Gastrocnemius medialis (tissue), 4 donors: ENCODE data around the gene RYR3. TPM values are rescaled to one million over a fixed set of nuclear protein-coding genes. Genes with fewer than 3 reads are reported as not detected.

Experiments used
- ATAC-seq, 2 donors: fragments of 150-250 bp; one replicate each; pipeline ENCODE4 v1.9.1; 2016
- DNase-seq, 2 donors: peaks; one replicate each; pipeline ENCODE4 v3.0.0-alpha.2; 2019
- H3K27ac ChIP-seq, 4 donors: fragments of 200-600 bp; sonication (generic); 1 replicate in 1 of 4; 2 replicates in 3 of 4; pipeline ENCODE4 v1.5.1; 2016 to 2018; ENCODE audit warnings: mild to moderate bottlenecking in 2 of 4, moderate library complexity in 1 of 4
- H3K27me3 ChIP-seq, 3 donors: fragments of 200-600 bp; sonication (generic) in 2 of 3; 1 replicate in 1 of 3; 2 replicates in 2 of 3; pipeline versions ENCODE4 v1.5.1 to v1.6.0; 2016 to 2019; ENCODE audit warnings: mild to moderate bottlenecking in 1 of 3, moderate library complexity in 1 of 3
- H3K36me3 ChIP-seq, 2 donors: fragments of 200-600 bp; sonication (generic) in 1 of 2; one replicate each; pipeline ENCODE4 v1.5.1; 2017 to 2018
- H3K4me1 ChIP-seq, 2 donors: fragments of 200-600 bp; sonication (generic) in 1 of 2; one replicate each; pipeline ENCODE4 v1.5.1; 2016 to 2017; ENCODE audit warnings: mild to moderate bottlenecking in 2 of 2
- H3K4me3 ChIP-seq, 4 donors: fragments of 200-600 bp; sonication (generic) in 3 of 4; 1 replicate in 1 of 4; 2 replicates in 3 of 4; pipeline ENCODE4 v1.5.1; 2016 to 2019; ENCODE audit warnings: mild to moderate bottlenecking in 2 of 4
- H3K9me3 ChIP-seq, 3 donors: fragments of 200-600 bp; sonication (generic) in 2 of 3; 1 replicate in 1 of 3; 2 replicates in 2 of 3; pipeline ENCODE4 v1.5.1; 2016 to 2019
- POLR2A ChIP-seq, 2 donors: fragments of 450-650 bp; IDR thresholded peaks; one replicate each; pipeline ENCODE4 v1.6.1; 2017; ENCODE audit warnings: antibody characterized with exemption in 2 of 2, mild to moderate bottlenecking in 2 of 2, moderate library complexity in 2 of 2
- in situ Hi-C, 4 donors: fragments of 200-750 bp; cut with MboI; loops; one replicate each; pipeline versions ENCODE4 v1.15.0 to v1.8.0; 2017; ENCODE audit warnings: low sequenced_read_pairs in 4 of 4
- intact Hi-C: fragments of 100-400 bp; cut with DNase I; formaldehyde crosslinking; loops from one replicate; pipeline ENCODE4 v1.15.1; 2023; ENCODE audit warnings: low total_unique reads
- total RNA-seq, 4 donors: library from RNA; depleted of rRNA; stranded (reverse); fragments of >200 nt; gene quantifications; one replicate each; pipeline versions ENCODE4 v1.1.0 to v1.2.3, GENCODE V29; 2016
- TF ChIP-seq, protein P1 (sequence below), 5 experiments: fragments of 450-650 bp in 3 of 5; fragments of 200-600 bp in 2 of 5; sonication (generic) in 2 of 5; IDR thresholded peaks in 4 of 5; conservative IDR thresholded peaks in 1 of 5; 1 replicate in 4 of 5; 2 replicates in 1 of 5; pipeline ENCODE4 v1.5.1; 2016 to 2019; ENCODE audit warnings: antibody characterized with exemption in 5 of 5, mild to moderate bottlenecking in 3 of 5, moderate library complexity in 3 of 5

The RYR3 gene
- total RNA-seq, 4 donors from 2014 or later, result 7.6 to 30.9 (median 20.6) TPM

DNA sequence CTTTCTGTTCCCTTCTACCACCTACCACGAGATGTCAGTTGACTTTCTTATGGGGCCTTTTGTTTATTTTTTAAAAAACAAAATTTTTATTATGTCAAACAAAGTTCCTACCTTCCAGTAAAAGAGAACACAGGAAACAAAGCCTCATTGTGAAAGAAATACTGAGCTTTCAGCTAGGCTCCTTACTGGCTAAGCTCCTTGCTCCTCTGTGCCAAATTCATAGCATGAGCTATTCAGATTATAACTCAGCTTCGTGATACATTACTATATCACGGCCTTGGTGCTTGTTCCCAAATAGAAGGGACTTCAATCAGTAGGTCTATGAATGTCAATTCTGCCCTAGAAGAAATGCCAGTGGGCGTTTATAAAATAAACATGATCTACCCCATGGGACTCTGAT, 511.7 kb downstream of the RYR3 start:
- Histone ChIP-seq H3K27me3 (no peaks in the 10 kb centered on the region), H3K36me3 (peaks cover 0 to 4% of the 10 kb centered on the region in 2 donors), H3K4me1 (no peaks in the 10 kb centered on the region), H3K27ac (no peak overlapping the region), H3K9me3 (no peaks in the 10 kb centered on the region), H3K4me3 (no peak overlapping the region)
- in situ Hi-C loops, result no loop called here
- DNase-seq (no peak), ATAC-seq (no peak)
- TF ChIP-seq, protein P1, sequence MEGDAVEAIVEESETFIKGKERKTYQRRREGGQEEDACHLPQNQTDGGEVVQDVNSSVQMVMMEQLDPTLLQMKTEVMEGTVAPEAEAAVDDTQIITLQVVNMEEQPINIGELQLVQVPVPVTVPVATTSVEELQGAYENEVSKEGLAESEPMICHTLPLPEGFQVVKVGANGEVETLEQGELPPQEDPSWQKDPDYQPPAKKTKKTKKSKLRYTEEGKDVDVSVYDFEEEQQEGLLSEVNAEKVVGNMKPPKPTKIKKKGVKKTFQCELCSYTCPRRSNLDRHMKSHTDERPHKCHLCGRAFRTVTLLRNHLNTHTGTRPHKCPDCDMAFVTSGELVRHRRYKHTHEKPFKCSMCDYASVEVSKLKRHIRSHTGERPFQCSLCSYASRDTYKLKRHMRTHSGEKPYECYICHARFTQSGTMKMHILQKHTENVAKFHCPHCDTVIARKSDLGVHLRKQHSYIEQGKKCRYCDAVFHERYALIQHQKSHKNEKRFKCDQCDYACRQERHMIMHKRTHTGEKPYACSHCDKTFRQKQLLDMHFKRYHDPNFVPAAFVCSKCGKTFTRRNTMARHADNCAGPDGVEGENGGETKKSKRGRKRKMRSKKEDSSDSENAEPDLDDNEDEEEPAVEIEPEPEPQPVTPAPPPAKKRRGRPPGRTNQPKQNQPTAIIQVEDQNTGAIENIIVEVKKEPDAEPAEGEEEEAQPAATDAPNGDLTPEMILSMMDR (IDR thresholded peaks at IDR 0.05 in 4 of 5, conservative IDR thresholded peaks at IDR 0.05 in 1 of 5), result no peak
- TF ChIP-seq POLR2A (IDR thresholded peaks at IDR 0.05), result no peak
- intact Hi-C loops, result no loop called here

DNA sequence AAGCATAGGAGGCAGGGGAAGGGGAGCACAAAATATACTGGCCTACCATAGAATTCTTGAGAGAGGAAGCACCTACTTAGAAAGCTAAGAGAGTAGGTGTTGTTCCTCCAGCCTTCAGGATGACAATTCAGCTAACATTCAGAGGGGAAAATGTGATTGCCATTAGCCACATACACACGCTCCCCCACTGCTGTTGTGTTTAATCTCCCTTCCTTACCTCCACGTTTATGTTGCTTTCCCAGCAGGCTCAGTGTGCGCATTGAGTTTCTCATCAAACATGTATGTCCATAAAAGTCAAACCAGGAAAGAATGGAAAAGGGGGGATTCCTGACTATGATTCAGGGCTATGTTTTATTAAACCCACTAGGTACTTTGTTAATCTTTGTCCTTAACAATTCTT, 512.4 kb downstream of the RYR3 start:
- no peaks in the 10 kb centered on the region for H3K27me3 ChIP-seq
- no peak overlapping the region for H3K4me3 ChIP-seq
- in situ Hi-C loops, result no loop called here
- H3K9me3 ChIP-seq, result no peaks in the 10 kb centered on the region
- H3K4me1 ChIP-seq, result no peaks in the 10 kb centered on the region
- DNase-seq, result no peak
- no peak for ATAC-seq
- no peak for TF ChIP-seq POLR2A (IDR thresholded peaks at IDR 0.05)
- TF ChIP-seq, protein P1 (IDR thresholded peaks at IDR 0.05 in 4 of 5, conservative IDR thresholded peaks at IDR 0.05 in 1 of 5), result no peak
- H3K36me3 ChIP-seq, result peaks cover 0 to 4% of the 10 kb centered on the region in 2 donors
- H3K27ac ChIP-seq, result no peak overlapping the region
- intact Hi-C loops, result no loop called here

DNA sequence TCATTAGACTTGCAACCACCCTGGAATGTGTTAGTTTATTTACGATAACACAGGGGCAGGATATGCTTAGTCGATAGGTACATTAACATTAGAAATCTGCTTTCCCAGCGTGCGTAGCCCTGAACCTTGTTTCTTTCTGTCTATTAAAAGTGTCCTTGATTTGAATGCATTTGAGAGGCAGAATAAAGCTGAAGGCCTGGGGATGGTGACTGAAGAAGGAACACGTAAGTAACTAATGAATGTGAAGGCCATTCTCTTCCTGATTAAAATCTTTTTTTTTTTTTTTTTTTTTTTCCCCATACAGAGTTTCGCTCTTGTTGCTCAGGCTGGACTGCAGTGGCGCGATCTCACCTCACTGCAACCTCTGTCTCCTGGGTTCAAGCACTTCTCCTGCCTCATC, 514.7 kb downstream of the RYR3 start:
- H3K27ac ChIP-seq, result no peak overlapping the region
- in situ Hi-C loops, result no loop called here
- intact Hi-C loops, result no loop called here
- ATAC-seq, result no peak
- peaks cover 0 to 7% of the 10 kb centered on the region in 2 donors for H3K36me3 ChIP-seq
- no peaks in the 10 kb centered on the region for H3K27me3 ChIP-seq
- DNase-seq, result no peak
- no peaks in the 10 kb centered on the region for H3K9me3 ChIP-seq
- TF ChIP-seq POLR2A (IDR thresholded peaks at IDR 0.05), result no peak
- TF ChIP-seq, protein P1 (IDR thresholded peaks at IDR 0.05 in 4 of 5, conservative IDR thresholded peaks at IDR 0.05 in 1 of 5), result no peak
- H3K4me1 ChIP-seq, result no peaks in the 10 kb centered on the region
- H3K4me3 ChIP-seq, result no peak overlapping the region

DNA sequence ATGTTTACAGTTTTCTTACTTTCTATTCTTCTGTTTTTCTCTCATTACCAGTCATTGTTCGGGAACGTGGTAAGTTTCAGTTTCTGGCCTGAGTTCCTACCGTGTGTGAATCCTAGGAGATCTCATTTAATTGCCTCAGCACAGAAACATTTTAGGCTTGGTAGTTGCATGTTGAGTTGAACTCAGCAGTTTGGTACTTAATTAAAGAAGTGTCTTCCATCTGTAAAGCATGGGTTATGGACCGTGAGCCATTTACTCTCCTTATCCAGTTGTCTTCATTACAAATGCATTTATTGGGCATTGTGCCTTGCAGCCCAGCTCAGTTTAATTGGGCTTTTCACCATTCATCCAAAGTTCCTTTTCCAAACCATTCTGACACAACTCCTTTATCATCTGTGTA, 515.4 kb downstream of the RYR3 start:
- H3K4me1 ChIP-seq, result no peaks in the 10 kb centered on the region
- no peaks in the 10 kb centered on the region for H3K9me3 ChIP-seq
- in situ Hi-C loops (no loop called here), intact Hi-C loops (no loop called here)
- ATAC-seq, result no peak
- H3K27me3 ChIP-seq, result no peaks in the 10 kb centered on the region
- H3K36me3 ChIP-seq, result peaks cover 0 to 7% of the 10 kb centered on the region in 2 donors
- no peak overlapping the region for H3K27ac ChIP-seq
- no peak overlapping the region for H3K4me3 ChIP-seq
- no peak for DNase-seq
- no peak for TF ChIP-seq POLR2A (IDR thresholded peaks at IDR 0.05)
- TF ChIP-seq, protein P1 (IDR thresholded peaks at IDR 0.05 in 4 of 5, conservative IDR thresholded peaks at IDR 0.05 in 1 of 5), result no peak

DNA sequence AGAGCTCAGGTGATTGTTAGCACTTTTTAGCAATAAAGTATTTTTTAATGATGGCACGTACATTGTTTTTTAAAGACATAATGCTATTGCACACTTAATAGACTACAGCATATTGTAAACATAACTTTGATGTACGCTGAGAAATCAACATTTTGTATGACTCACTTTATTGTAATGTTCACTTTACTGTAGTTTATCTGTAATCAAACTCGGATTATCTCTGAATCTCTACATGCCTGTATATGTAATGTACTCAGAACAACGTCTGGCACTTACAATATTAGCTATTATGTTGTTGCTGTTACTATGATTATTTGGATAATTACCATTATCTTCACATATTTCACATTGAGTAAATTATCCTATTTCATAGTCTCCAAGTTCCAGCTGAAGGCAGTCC, 519.6 kb downstream of the RYR3 start:
- no peaks in the 10 kb centered on the region for H3K27me3 ChIP-seq
- ATAC-seq (no peak), DNase-seq (no peak)
- TF ChIP-seq POLR2A (IDR thresholded peaks at IDR 0.05), result no peak
- TF ChIP-seq, protein P1 (IDR thresholded peaks at IDR 0.05 in 4 of 5, conservative IDR thresholded peaks at IDR 0.05 in 1 of 5), result no peak
- H3K27ac ChIP-seq, result no peak overlapping the region
- no peak overlapping the region for H3K4me3 ChIP-seq
- no peaks in the 10 kb centered on the region for H3K9me3 ChIP-seq
- H3K36me3 ChIP-seq, result peaks cover 0 to 7% of the 10 kb centered on the region in 2 donors
- H3K4me1 ChIP-seq, result no peaks in the 10 kb centered on the region
- intact Hi-C loops (no loop called here), in situ Hi-C loops (no loop called here)
